Fibroblast of lung (primary cell): ENCODE results near the gene CCDC141. TPM values are rescaled to one million over a fixed set of nuclear protein-coding genes. Genes with fewer than 3 reads are reported as not detected.

Source experiments
- DNase-seq, 2 donors: peaks; one replicate each; pipeline versions ENCODE4 v3.0.0 to v3.0.0-alpha.2; 2010; ENCODE audit warnings: low read depth in 2 of 2
- H2AFZ ChIP-seq: 2 replicates; pipeline ENCODE4 v1.5.1; 2012; ENCODE audit warnings: low read length, control low read depth, inconsistent platforms
- H3K27ac ChIP-seq: 2 replicates; pipeline ENCODE4 v1.5.1; 2011; ENCODE audit warnings: low read length, control low read depth; ENCODE audit not compliant: insufficient read depth
- H3K27me3 ChIP-seq: 2 replicates; pipeline ENCODE4 v1.5.1; 2011; ENCODE audit warnings: mild to moderate bottlenecking, low read length; ENCODE audit not compliant: control insufficient read depth, insufficient read depth
- H3K36me3 ChIP-seq: 2 replicates; pipeline ENCODE4 v1.5.1; 2011; ENCODE audit warnings: low read length; ENCODE audit not compliant: control insufficient read depth, insufficient read depth
- H3K4me1 ChIP-seq: 2 replicates; pipeline ENCODE4 v1.5.1; 2011; ENCODE audit warnings: low read length; ENCODE audit not compliant: control insufficient read depth, insufficient read depth; ENCODE audit errors: extremely low read depth
- H3K4me2 ChIP-seq: 2 replicates; pipeline ENCODE4 v1.5.1; 2011; ENCODE audit warnings: low read length, control low read depth; ENCODE audit not compliant: insufficient read depth; ENCODE audit errors: extremely low read depth
- H3K4me3 ChIP-seq, 4 experiments: fragments of 200-600 bp in 1 of 4; sonication (generic) in 1 of 4; replicated peaks in 1 of 4; 2 replicates each; pipeline ENCODE4 v1.5.1; 2011 to 2016; ENCODE audit warnings: low read length in 4 of 4, low read depth in 3 of 4, mild to moderate bottlenecking in 3 of 4, control low read depth in 2 of 4, inconsistent platforms in 1 of 4, mixed read lengths in 1 of 4; ENCODE audit not compliant: insufficient read depth in 1 of 4; ENCODE audit errors: control extremely low read depth in 1 of 4
- H3K79me2 ChIP-seq: 2 replicates; pipeline ENCODE4 v1.5.1; 2012; ENCODE audit warnings: mild to moderate bottlenecking, low read length, inconsistent platforms; ENCODE audit not compliant: control insufficient read depth, insufficient read depth
- H3K9ac ChIP-seq: 2 replicates; pipeline ENCODE4 v1.5.1; 2011; ENCODE audit warnings: mild to moderate bottlenecking, low read length, control low read depth; ENCODE audit not compliant: insufficient read depth
- H3K9me3 ChIP-seq: 2 replicates; pipeline ENCODE4 v1.5.1; 2012; ENCODE audit warnings: low read depth, low read length; ENCODE audit not compliant: control insufficient read depth, insufficient read depth
- H4K20me1 ChIP-seq: 2 replicates; pipeline ENCODE4 v1.5.1; 2011; ENCODE audit warnings: low read length; ENCODE audit not compliant: control insufficient read depth, insufficient read depth; ENCODE audit errors: extremely low read depth
- EZH2 ChIP-seq: IDR thresholded peaks from 2 replicates; pipeline ENCODE4 v1.5.1; 2012; ENCODE audit warnings: low read length, control low read depth, mild to moderate bottlenecking; ENCODE audit errors: missing control alignments
- polyA plus RNA-seq, 2 donors: library from polyadenylated mRNA; depleted of rRNA in 1 of 2; stranded (reverse) in 1 of 2; unstranded in 1 of 2; fragments of >200 nt; gene quantifications; 2 replicates each; pipeline ENCODE4 v1.2.1, GENCODE V29; 2011 to 2012; ENCODE audit warnings: missing spikeins in 1 of 2
- total RNA-seq: library from RNA; depleted of rRNA; stranded (reverse); fragments of >200 nt; gene quantifications from 2 replicates; pipeline ENCODE4 v1.2.1, GENCODE V29; 2014
- TF ChIP-seq, protein P1 (sequence below), 2 donors: IDR thresholded peaks in 1 of 2; conservative IDR thresholded peaks in 1 of 2; 1 replicate in 1 of 2; 2 replicates in 1 of 2; pipeline ENCODE4 v1.5.1; 2011 to 2012; ENCODE audit warnings: low read length in 2 of 2, control low read depth in 1 of 2, inconsistent platforms in 1 of 2, low read depth in 1 of 2, mild to moderate bottlenecking in 1 of 2

The CCDC141 gene
- total and polyA plus RNA-seq, 2 donors (not counting 1 experiment from before 2014, with no cell fraction given) = 0.03 to 0.17 TPM

- Histone ChIP-seq H3K27ac (no peak overlapping the region), H3K36me3 (no peaks in the 10 kb centered on the region), H3K4me1 (no peaks in the 10 kb centered on the region), H3K9me3 (no peaks in the 10 kb centered on the region), H3K9ac (no peak overlapping the region), H4K20me1 (no peaks in the 10 kb centered on the region), H3K4me3 (no peak overlapping the region), H3K79me2 (no peaks in the 10 kb centered on the region), H3K27me3 (no peaks in the 10 kb centered on the region), H3K4me2 (no peak overlapping the region), H2AFZ (no peak overlapping the region)
- TF ChIP-seq, protein P1, sequence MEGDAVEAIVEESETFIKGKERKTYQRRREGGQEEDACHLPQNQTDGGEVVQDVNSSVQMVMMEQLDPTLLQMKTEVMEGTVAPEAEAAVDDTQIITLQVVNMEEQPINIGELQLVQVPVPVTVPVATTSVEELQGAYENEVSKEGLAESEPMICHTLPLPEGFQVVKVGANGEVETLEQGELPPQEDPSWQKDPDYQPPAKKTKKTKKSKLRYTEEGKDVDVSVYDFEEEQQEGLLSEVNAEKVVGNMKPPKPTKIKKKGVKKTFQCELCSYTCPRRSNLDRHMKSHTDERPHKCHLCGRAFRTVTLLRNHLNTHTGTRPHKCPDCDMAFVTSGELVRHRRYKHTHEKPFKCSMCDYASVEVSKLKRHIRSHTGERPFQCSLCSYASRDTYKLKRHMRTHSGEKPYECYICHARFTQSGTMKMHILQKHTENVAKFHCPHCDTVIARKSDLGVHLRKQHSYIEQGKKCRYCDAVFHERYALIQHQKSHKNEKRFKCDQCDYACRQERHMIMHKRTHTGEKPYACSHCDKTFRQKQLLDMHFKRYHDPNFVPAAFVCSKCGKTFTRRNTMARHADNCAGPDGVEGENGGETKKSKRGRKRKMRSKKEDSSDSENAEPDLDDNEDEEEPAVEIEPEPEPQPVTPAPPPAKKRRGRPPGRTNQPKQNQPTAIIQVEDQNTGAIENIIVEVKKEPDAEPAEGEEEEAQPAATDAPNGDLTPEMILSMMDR (conservative IDR thresholded peaks at IDR 0.05 in 1 of 2, IDR thresholded peaks at IDR 0.05 in 1 of 2; ENCODE audit: low read depth in 1 of 2, low read length in 2 of 2) = no peak
- TF ChIP-seq EZH2 = no peak
- no peak for DNase-seq
Observed at GRCh38 chr2:178829981-178830380, 220.0 kb downstream of the CCDC141 start.

- Histone ChIP-seq H3K9me3 (no peaks in the 10 kb centered on the region), H3K27me3 (no peaks in the 10 kb centered on the region), H3K9ac (no peak overlapping the region), H3K79me2 (no peaks in the 10 kb centered on the region), H3K4me1 (no peaks in the 10 kb centered on the region), H3K27ac (no peak overlapping the region), H3K36me3 (no peaks in the 10 kb centered on the region), H4K20me1 (no peaks in the 10 kb centered on the region), H3K4me2 (no peak overlapping the region), H3K4me3 (no peak overlapping the region), H2AFZ (no peak overlapping the region)
- DNase-seq = peak; percentile 27 to 29
- TF ChIP-seq, protein P1 (conservative IDR thresholded peaks at IDR 0.05 in 1 of 2, IDR thresholded peaks at IDR 0.05 in 1 of 2; ENCODE audit: low read depth in 1 of 2, low read length in 2 of 2) = no peak
- TF ChIP-seq EZH2 = no peak
Observed at GRCh38 chr2:178829299-178829960, 220.5 kb downstream of the CCDC141 start.

DNA sequence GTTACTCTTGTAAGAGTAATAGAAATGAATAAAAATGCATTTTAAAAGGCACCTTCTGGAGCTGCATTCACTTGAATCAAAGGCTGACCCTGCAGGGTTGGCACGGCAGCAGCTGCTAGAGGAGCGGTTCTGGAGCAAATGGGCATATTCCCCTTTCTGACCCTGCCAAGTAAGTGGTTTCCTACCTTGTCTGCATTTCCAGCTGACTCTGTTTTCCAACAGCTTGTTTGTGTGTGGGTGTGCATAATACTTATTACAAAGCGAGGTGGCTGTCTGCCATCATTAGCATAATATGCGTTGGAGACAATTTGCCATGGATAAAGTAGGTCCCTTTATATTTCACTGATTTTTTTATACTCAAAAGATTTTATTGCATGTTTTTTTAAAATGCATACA lies 221.5 kb downstream of the CCDC141 start:
- Histone ChIP-seq H3K9ac (no peak overlapping the region), H3K4me2 (peak overlapping the region; percentile 46)

More for the DNA sequence above, 221.5 kb downstream of the CCDC141 start:
- no peak for DNase-seq
- Histone ChIP-seq H3K27ac (no peak overlapping the region), H3K4me1 (no peaks in the 10 kb centered on the region), H3K27me3 (no peaks in the 10 kb centered on the region), H2AFZ (no peak overlapping the region), H3K9me3 (no peaks in the 10 kb centered on the region), H3K4me3 (no peak overlapping the region), H4K20me1 (no peaks in the 10 kb centered on the region), H3K36me3 (no peaks in the 10 kb centered on the region), H3K79me2 (no peaks in the 10 kb centered on the region)
- TF ChIP-seq, protein P1 (conservative IDR thresholded peaks at IDR 0.05 in 1 of 2, IDR thresholded peaks at IDR 0.05 in 1 of 2; ENCODE audit: low read depth in 1 of 2, low read length in 2 of 2) = no peak
- TF ChIP-seq EZH2 = no peak
